SHP77 treated with DMSO at 0.1 percent for 48 hours (cell line): Measurements from ENCODE around the gene SNTB2.
"Not testable (repeated sequence)": the region's sequence is repeated elsewhere in the genome, so short reads cannot be mapped to it uniquely, and the experiment has no call there.

ENCODE experiments used
- DNase-seq: peaks from one replicate; lab custom pipeline; 2025; lab: John Stamatoyannopoulos, UW

Gene SNTB2

GRCh38 chr16:69236319-69236718 is 49.4 kb downstream of the SNTB2 start:
- no peak for DNase-seq

GRCh38 chr16:69237296-69237695 is 50.3 kb downstream of the SNTB2 start:
- no peak for DNase-seq

GRCh38 chr16:69239851-69240250 is 52.9 kb downstream of the SNTB2 start:
- no peak for DNase-seq

- no peak for DNase-seq
Measured at GRCh38 chr16:69240331-69240730, 53.4 kb downstream of the SNTB2 start.

- no peak for DNase-seq
Measured at GRCh38 chr16:69241926-69242325, 55.0 kb downstream of the SNTB2 start.

- DNase-seq = no peak
Measured at GRCh38 chr16:69243479-69243878, 56.5 kb downstream of the SNTB2 start.

- DNase-seq = no peak
Measured at GRCh38 chr16:69244336-69244735, 57.4 kb downstream of the SNTB2 start.

GRCh38 chr16:69250081-69250480 is 63.1 kb downstream of the SNTB2 start:
- DNase-seq = no peak

- no peak for DNase-seq
Measured at GRCh38 chr16:69253870-69254341, 66.9 kb downstream of the SNTB2 start.

GRCh38 chr16:69259428-69259764 is 72.4 kb downstream of the SNTB2 start:
- not testable (repeated sequence) for DNase-seq

GRCh38 chr16:69260019-69260418 is 73.1 kb downstream of the SNTB2 start:
- no peak for DNase-seq

- no peak for DNase-seq
Measured at GRCh38 chr16:69260506-69260905, 73.5 kb downstream of the SNTB2 start.

GRCh38 chr16:69266334-69267063 is 79.5 kb downstream of the SNTB2 start:
- no peak for DNase-seq

GRCh38 chr16:69267633-69268032 is 80.7 kb downstream of the SNTB2 start:
- no peak for DNase-seq

- DNase-seq = no peak
Measured at GRCh38 chr16:69270395-69270794, 83.4 kb downstream of the SNTB2 start.

- no peak for DNase-seq
Measured at GRCh38 chr16:69270831-69271230, 83.9 kb downstream of the SNTB2 start.

GRCh38 chr16:69273009-69273408 is 86.0 kb downstream of the SNTB2 start:
- DNase-seq = no peak

- no peak for DNase-seq
Measured at GRCh38 chr16:69274699-69275235, 87.8 kb downstream of the SNTB2 start.

- no peak for DNase-seq
Measured at GRCh38 chr16:69276148-69277115, 89.5 kb downstream of the SNTB2 start.

- DNase-seq = no peak
Measured at GRCh38 chr16:69277413-69277812, 90.4 kb downstream of the SNTB2 start.

- no peak for DNase-seq
Measured at GRCh38 chr16:69283851-69284250, 96.9 kb downstream of the SNTB2 start.

GRCh38 chr16:69285240-69285639 is 98.3 kb downstream of the SNTB2 start:
- DNase-seq = no peak
